ENCODE results near the gene OR10G3. TPM values are rescaled to one million over a fixed set of nuclear protein-coding genes. Genes with fewer than 3 reads are reported as not detected.

Gene OR10G3
- total RNA-seq, 1 experiment from 2014 or later: not detected

DNA sequence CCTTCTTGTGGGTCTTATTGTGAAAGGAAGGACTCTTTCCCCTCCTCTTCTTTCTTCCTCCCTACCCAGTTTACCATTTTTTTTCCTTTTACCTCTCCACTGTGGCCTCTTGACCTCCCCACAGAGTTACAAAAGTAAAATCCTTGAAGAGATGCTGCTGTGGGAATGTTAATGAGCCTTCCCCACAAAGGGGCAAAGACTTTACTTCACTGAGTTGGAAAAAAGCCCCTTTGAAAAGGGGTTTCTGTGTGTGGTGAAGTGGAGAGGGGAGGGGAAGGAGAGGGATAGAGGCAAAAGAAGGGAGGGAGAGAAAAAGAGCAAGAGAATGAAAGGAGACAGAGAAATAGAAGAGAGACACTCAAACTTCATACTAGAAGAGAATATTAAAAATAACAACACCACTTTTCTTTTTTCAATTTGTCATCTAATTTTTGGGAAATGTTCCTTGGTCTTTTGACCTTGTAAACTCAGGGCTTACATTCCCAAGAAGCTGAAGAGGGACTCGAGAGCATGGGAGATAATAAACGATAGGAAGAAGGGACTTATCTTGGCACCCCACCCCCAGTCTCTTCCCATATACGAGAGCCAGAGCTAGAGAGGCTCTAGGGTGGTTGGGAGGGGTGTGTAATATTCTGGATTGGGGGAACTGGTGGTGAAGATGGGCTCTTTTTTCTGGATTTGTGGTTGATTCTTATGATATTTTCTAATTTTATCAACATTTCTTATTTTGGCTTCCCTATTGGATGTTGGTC lies 40.5 kb downstream of the OR10G3 start:
- H3F3A ChIP-seq (ENCODE audit: insufficient read depth, low read depth): no peaks in the 10 kb centered on the region
- DNase-seq: no peak
- intact Hi-C loops (cut with micrococcal nuclease; ENCODE audit: unreplicated experiment): no loop called here
- H3K9me3 ChIP-seq (ENCODE audit: insufficient read depth, low read depth): no peaks in the 10 kb centered on the region
- H2AFZ ChIP-seq: no peak overlapping the region
- H3K79me2 ChIP-seq (ENCODE audit: low read depth): no peaks in the 10 kb centered on the region
- no peak overlapping the region for H3K27ac ChIP-seq
- H3K27me3 ChIP-seq (ENCODE audit: insufficient read depth, low read depth): 0 out of 2 replicates have a peak, but pooled peaks cover 4% of the 10 kb centered on the region
- no peaks in the 10 kb centered on the region for H3K4me1 ChIP-seq (replicated peaks; ENCODE audit: insufficient read depth)
- ChIA-PET CTCF (no interaction called here), POLR2A (ENCODE audit: unreplicated experiment) (no interaction called here)
- no peak overlapping the region for H3K4me3 ChIP-seq
- H3K36me3 ChIP-seq (ENCODE audit: low read depth): no peaks in the 10 kb centered on the region
- TF ChIP-seq EZH2 (IDR thresholded peaks at IDR 0.05; ENCODE audit: low read depth): no peak
- TF ChIP-seq, protein P1, sequence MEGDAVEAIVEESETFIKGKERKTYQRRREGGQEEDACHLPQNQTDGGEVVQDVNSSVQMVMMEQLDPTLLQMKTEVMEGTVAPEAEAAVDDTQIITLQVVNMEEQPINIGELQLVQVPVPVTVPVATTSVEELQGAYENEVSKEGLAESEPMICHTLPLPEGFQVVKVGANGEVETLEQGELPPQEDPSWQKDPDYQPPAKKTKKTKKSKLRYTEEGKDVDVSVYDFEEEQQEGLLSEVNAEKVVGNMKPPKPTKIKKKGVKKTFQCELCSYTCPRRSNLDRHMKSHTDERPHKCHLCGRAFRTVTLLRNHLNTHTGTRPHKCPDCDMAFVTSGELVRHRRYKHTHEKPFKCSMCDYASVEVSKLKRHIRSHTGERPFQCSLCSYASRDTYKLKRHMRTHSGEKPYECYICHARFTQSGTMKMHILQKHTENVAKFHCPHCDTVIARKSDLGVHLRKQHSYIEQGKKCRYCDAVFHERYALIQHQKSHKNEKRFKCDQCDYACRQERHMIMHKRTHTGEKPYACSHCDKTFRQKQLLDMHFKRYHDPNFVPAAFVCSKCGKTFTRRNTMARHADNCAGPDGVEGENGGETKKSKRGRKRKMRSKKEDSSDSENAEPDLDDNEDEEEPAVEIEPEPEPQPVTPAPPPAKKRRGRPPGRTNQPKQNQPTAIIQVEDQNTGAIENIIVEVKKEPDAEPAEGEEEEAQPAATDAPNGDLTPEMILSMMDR (conservative IDR thresholded peaks at IDR 0.05): no peak
- no peaks in the 10 kb centered on the region for H4K20me1 ChIP-seq (ENCODE audit: insufficient read depth)
- H3K4me2 ChIP-seq: no peak overlapping the region
- no TSS peak for BruUV-seq (replicated peaks)
- no peaks in the 10 kb centered on the region for H3K9me2 ChIP-seq (ENCODE audit: insufficient read depth)

GRCh38 chr14:21537090-21537424 lies 42.8 kb downstream of the OR10G3 start:
- TF ChIP-seq, protein P1 (conservative IDR thresholded peaks at IDR 0.05): no peak
- TF ChIP-seq EZH2 (IDR thresholded peaks at IDR 0.05; ENCODE audit: low read depth): no peak
- Histone ChIP-seq H2AFZ (no peak overlapping the region), H4K20me1 (ENCODE audit: insufficient read depth) (no peaks in the 10 kb centered on the region), H3K4me2 (no peak overlapping the region), H3K4me3 (no peak overlapping the region), H3K9me2 (ENCODE audit: insufficient read depth) (no peaks in the 10 kb centered on the region), H3K9me3 (ENCODE audit: insufficient read depth, low read depth) (no peaks in the 10 kb centered on the region), H3K27ac (no peak overlapping the region), H3K4me1 (replicated peaks; ENCODE audit: insufficient read depth) (no peaks in the 10 kb centered on the region), H3K79me2 (ENCODE audit: low read depth) (no peaks in the 10 kb centered on the region), H3K36me3 (ENCODE audit: low read depth) (no peaks in the 10 kb centered on the region), H3F3A (ENCODE audit: insufficient read depth, low read depth) (no peaks in the 10 kb centered on the region), H3K27me3 (ENCODE audit: insufficient read depth, low read depth) (0 out of 2 replicates have a peak, but pooled peaks cover 4% of the 10 kb centered on the region)
- CTCF ChIA-PET: no interaction called here
- no peak for DNase-seq
- BruUV-seq (replicated peaks): no TSS peak
- POLR2A ChIA-PET (ENCODE audit: unreplicated experiment): no interaction called here
- intact Hi-C loops (cut with micrococcal nuclease; ENCODE audit: unreplicated experiment): no loop called here

- H3K27ac ChIP-seq: no peak overlapping the region
- no peaks in the 10 kb centered on the region for H3K9me3 ChIP-seq (ENCODE audit: insufficient read depth, low read depth)
- no TSS peak for BruUV-seq (replicated peaks)
- H3K4me2 ChIP-seq: no peak overlapping the region
- H3K4me1 ChIP-seq (replicated peaks; ENCODE audit: insufficient read depth): no peaks in the 10 kb centered on the region
- H4K20me1 ChIP-seq (ENCODE audit: insufficient read depth): no peaks in the 10 kb centered on the region
- DNase-seq: no peak
- H3K4me3 ChIP-seq: no peak overlapping the region
- no peak overlapping the region for H2AFZ ChIP-seq
- H3K36me3 ChIP-seq (ENCODE audit: low read depth): no peaks in the 10 kb centered on the region
- ChIA-PET CTCF (no interaction called here), POLR2A (ENCODE audit: unreplicated experiment) (no interaction called here)
- intact Hi-C loops (cut with micrococcal nuclease; ENCODE audit: unreplicated experiment): no loop called here
- no peaks in the 10 kb centered on the region for H3F3A ChIP-seq (ENCODE audit: insufficient read depth, low read depth)
- TF ChIP-seq, protein P1 (conservative IDR thresholded peaks at IDR 0.05): no peak
- no peak for TF ChIP-seq EZH2 (IDR thresholded peaks at IDR 0.05; ENCODE audit: low read depth)
- H3K79me2 ChIP-seq (ENCODE audit: low read depth): no peaks in the 10 kb centered on the region
- 0 out of 2 replicates have a peak, but pooled peaks cover 4% of the 10 kb centered on the region for H3K27me3 ChIP-seq (ENCODE audit: insufficient read depth, low read depth)
- no peaks in the 10 kb centered on the region for H3K9me2 ChIP-seq (ENCODE audit: insufficient read depth)
These were observed 43.3 kb downstream of the OR10G3 start for GRCh38 chr14:21536418-21537089.
